Heart right ventricle (tissue), 16 donors: ENCODE data around the gene PHF14. TPM values are rescaled to one million over a fixed set of nuclear protein-coding genes. Genes with fewer than 3 reads are reported as not detected.

Source experiments
- ATAC-seq, 8 donors: fragments of 200-7000 bp; cut with Tn5 transposase; one replicate each; pipeline ENCODE4 v1.9.1; 2020; ENCODE audit warnings: mild to moderate bottlenecking in 8 of 8, moderate library complexity in 8 of 8, moderate number of reproducible peaks in 1 of 8
- DNase-seq, 2 donors: peaks; one replicate each; pipeline ENCODE4 v3.0.0-alpha.2; 2020
- H3K27ac ChIP-seq, 10 donors: fragments of 200-600 bp; sonication (generic) in 2 of 10; one replicate each; pipeline versions ENCODE4 v1.5.0 to v1.8.0; 2020 to 2022; ENCODE audit warnings: mild to moderate bottlenecking in 3 of 10
- H3K27me3 ChIP-seq, 7 donors: fragments of 200-600 bp; one replicate each; pipeline ENCODE4 v1.8.0; 2021 to 2022; ENCODE audit warnings: mild to moderate bottlenecking in 2 of 7
- H3K36me3 ChIP-seq, 9 donors: fragments of 200-600 bp; sonication (generic) in 1 of 9; one replicate each; pipeline versions ENCODE4 v1.5.0 to v1.8.0; 2020 to 2022; ENCODE audit warnings: mild to moderate bottlenecking in 2 of 9
- H3K4me1 ChIP-seq, 9 donors: fragments of 200-600 bp; sonication (generic) in 1 of 9; one replicate each; pipeline versions ENCODE4 v1.5.0 to v1.8.0; 2020 to 2022; ENCODE audit warnings: mild to moderate bottlenecking in 4 of 9
- H3K4me3 ChIP-seq, 10 donors: fragments of 200-600 bp; sonication (generic) in 2 of 10; one replicate each; pipeline versions ENCODE4 v1.5.0 to v1.8.0; 2020 to 2022; ENCODE audit warnings: mild to moderate bottlenecking in 7 of 10, moderate library complexity in 2 of 10
- H3K9me3 ChIP-seq, 11 donors: fragments of 200-600 bp in 10 of 11; sonication (generic) in 2 of 11; one replicate each; pipeline versions ENCODE4 v1.5.0 to v1.8.0; 2013 to 2022; ENCODE audit warnings: mild to moderate bottlenecking in 2 of 11, control low read depth in 1 of 11, moderate library complexity in 1 of 11
- CTCF ChIP-seq, 9 donors: fragments of 200-600 bp; sonication (generic) in 2 of 9; IDR thresholded peaks; one replicate each; pipeline versions ENCODE4 v1.5.0 to v1.8.0; 2021 to 2022; ENCODE audit warnings: antibody characterized with exemption in 9 of 9, mild to moderate bottlenecking in 5 of 9, moderate library complexity in 1 of 9
- WGBS, 2 donors: extraction: QIAGEN DNeasy Blood & Tissue Kit; methylation state at CpG; one replicate each; pipeline ENCODE4 v1.1.7; 2013; ENCODE audit warnings: inconsistent platforms in 1 of 2; 5-methylcytosine and 5-hydroxymethylcytosine counted together
- intact Hi-C, 10 donors: fragments of 100-400 bp; cut with DNase I; formaldehyde crosslinking; loops; one replicate each; pipeline versions ENCODE4 v1.11.1 to v1.14.2; 2022
- polyA plus RNA-seq, 2 donors: library from polyadenylated mRNA; stranded (reverse); fragments of 200-250 nt; gene quantifications; one replicate each; pipeline ENCODE4 v1.2.3, GENCODE V29; 2013
- total RNA-seq, 10 donors: library from RNA; stranded (reverse); fragmentation: NEBNext Ultra II Directional in 3 of 10; extraction: Animal tissue kit (Norgen Biotek cat#: 25700) in 3 of 10; gene quantifications; one replicate each; pipeline versions ENCODE4 v1.2.1 to v1.2.4, GENCODE V29; 2021 to 2023
- donor health status: Arrhythmogenic right ventricular cardiomyopathy.
- donor health status: ischemic (EF 13 %, LVEDD 7.1; RV severe dilation, severe dysfunction).
- donor health status: healthy with polysubstance abuse.
- donor health status: DM: no; HTN: yes; CAD: no.
- donor health status: DM: no; HTN: no; CAD: no.
- donor health status: ischemic (EF 25% LVEDD 6.9; RV normal size, moderate dysfunction).
- donor health status: ischemic (EF 25% LVEDD 5.7; RV mildly dilated, moderate dysfunction).
- donor health status: healthy.
- donor health status: DM: yes; HTN: yes; CAD: no.
- donor health status: Ischemic cardiomyopathy.
- donor health status: ischemic (EF 35%, LVEDD 5.7; RV mildly dilated, moderate dysfunction).
- donor health status: nonischemic (EF 11% LVEDD 7.7; RV severe dilation, severe dysfunction).
- donor health status: DM: yes; HTN: yes; CAD: no.
- donor health status: PGD.
- donor health status: ischemic (EF 29% LVEDD 5.4; RV normal size, mild dysfunction).
- donor health status: nonischemic (EF 23%, LVEDD 6.1; RV moderate dilation, normal function).

PHF14 gene
- total and polyA plus RNA-seq, 12 donors = 11.9 to 21.4 (median 14.8) TPM

GRCh38 chr7:11191081-11191480 lies 217.4 kb downstream of the PHF14 start:
- Histone ChIP-seq H3K36me3 (no peaks in the 10 kb centered on the region), H3K9me3 (no peaks in the 10 kb centered on the region), H3K27ac (no peak overlapping the region), H3K27me3 (peaks cover 0 to 3% (median 0%) of the 10 kb centered on the region in 7 donors), H3K4me3 (no peak overlapping the region), H3K4me1 (peaks cover 0 to 18% (median 2%) of the 10 kb centered on the region in 9 donors)
- 59% methylated on average over 3 of the region's 3 CpGs for WGBS, 2 donors
- intact Hi-C loops = loop anchor here in 1 of 10 donors (10.0 kb wide), 1 partner anchor 216 kb away; the partner anchor contains the start of gene PHF14
- ATAC-seq (no peak), DNase-seq (no peak)
- TF ChIP-seq CTCF (IDR thresholded peaks at IDR 0.05) = no peak

- peaks cover 0 to 18% (median 2%) of the 10 kb centered on the region in 9 donors for H3K4me1 ChIP-seq
- H3K27ac ChIP-seq = peak overlapping the region in 1 of 10 donors; percentile 57
- WGBS, 2 donors = 51 to 58% methylated on average over 4 of the region's 4 CpGs
- DNase-seq (no peak), ATAC-seq (no peak)
- no peaks in the 10 kb centered on the region for H3K9me3 ChIP-seq
- intact Hi-C loops = loop anchor here in 1 of 10 donors (10.0 kb wide), 1 partner anchor 217 kb away; the partner anchor contains the start of gene PHF14
- H3K36me3 ChIP-seq = no peaks in the 10 kb centered on the region
- peaks cover 0 to 3% (median 0%) of the 10 kb centered on the region in 7 donors for H3K27me3 ChIP-seq
- no peak overlapping the region for H3K4me3 ChIP-seq
- TF ChIP-seq CTCF (IDR thresholded peaks at IDR 0.05) = no peak
Observed at GRCh38 chr7:11191574-11192220, 218.0 kb downstream of the PHF14 start.

GRCh38 chr7:11192506-11192905 lies 218.8 kb downstream of the PHF14 start:
- peak overlapping the region in 4 of 10 donors; percentile 15 to 68 (median 49) for H3K27ac ChIP-seq
- peaks cover 0 to 3% (median 0%) of the 10 kb centered on the region in 7 donors for H3K27me3 ChIP-seq
- DNase-seq (no peak), ATAC-seq (peak in 1 of 8 donors; percentile 27)
- no peaks in the 10 kb centered on the region for H3K9me3 ChIP-seq
- intact Hi-C loops = loop anchor here in 1 of 10 donors (10.0 kb wide), 1 partner anchor 218 kb away; the partner anchor contains the start of gene PHF14
- 63 to 72% methylated on average over 5 of the region's 5 CpGs for WGBS, 2 donors
- no peak for TF ChIP-seq CTCF (IDR thresholded peaks at IDR 0.05)
- peak overlapping the region in 9 of 10 donors; percentile 24 to 56 (median 44) for H3K4me3 ChIP-seq
- H3K4me1 ChIP-seq = peaks cover 0 to 18% (median 2%) of the 10 kb centered on the region in 9 donors
- no peaks in the 10 kb centered on the region for H3K36me3 ChIP-seq

GRCh38 chr7:11193131-11193867 lies 219.6 kb downstream of the PHF14 start:
- H3K4me3 ChIP-seq = peak overlapping the region in 9 of 10 donors; percentile 24 to 56 (median 44)
- DNase-seq = peak in 1 of 2 donors; percentile 29
- no peaks in the 10 kb centered on the region for H3K36me3 ChIP-seq
- H3K27ac ChIP-seq = peak overlapping the region in 4 of 10 donors; percentile 15 to 68 (median 49)
- no peak for TF ChIP-seq CTCF (IDR thresholded peaks at IDR 0.05)
- WGBS, 2 donors = 10 to 13% methylated on average over 17 of the region's 17 CpGs
- ATAC-seq = peak in 4 of 8 donors; percentile 41 to 68 (median 66)
- H3K4me1 ChIP-seq = peaks cover 0 to 18% (median 2%) of the 10 kb centered on the region in 9 donors
- intact Hi-C loops = loop anchor here in 1 of 10 donors (10.0 kb wide), 1 partner anchor 218 kb away; the partner anchor contains the start of gene PHF14
- H3K9me3 ChIP-seq = no peaks in the 10 kb centered on the region
- peaks cover 0 to 3% (median 0%) of the 10 kb centered on the region in 7 donors for H3K27me3 ChIP-seq
